HEK293 (cell line): ENCODE measurements around the gene PDLIM1.

Experiments used
- CTCF ChIA-PET: fragments of 350-600 bp; formaldehyde crosslinking; extraction: SDS; loops from one replicate; lab custom pipeline; 2021; ENCODE audit warnings: antibody characterized with exemption; lab: Yijun Ruan, JAX
- POLR2A ChIA-PET: fragments of 300-600 bp; formaldehyde crosslinking; extraction: SDS; loops from one replicate; lab custom pipeline; 2020; ENCODE audit warnings: antibody characterized with exemption, inconsistent platforms; lab: Yijun Ruan, JAX
- H3K27ac ChIP-seq: fragments of 200-500 bp; sonication (Bioruptor generic); 2 replicates; pipeline ENCODE4 v1.5.1; 2014; ENCODE audit warnings: low read depth, low read length, control low read depth, inconsistent platforms; ENCODE audit errors: extremely low read depth
- H3K36me3 ChIP-seq, 2 experiments: fragments of 200-500 bp in 1 of 2; sonication (Bioruptor generic) in 1 of 2; 1 replicate in 1 of 2; 2 replicates in 1 of 2; pipeline ENCODE4 v1.5.1; 2014 to 2017; ENCODE audit warnings: inconsistent platforms in 2 of 2, low read length in 2 of 2; ENCODE audit not compliant: control insufficient read depth in 2 of 2, insufficient read depth in 1 of 2
- H3K4me1 ChIP-seq: fragments of 200-500 bp; sonication (Bioruptor generic); 2 replicates; pipeline ENCODE4 v1.5.1; 2014; ENCODE audit warnings: mild to moderate bottlenecking, low read length, inconsistent platforms; ENCODE audit not compliant: control insufficient read depth, insufficient read depth
- H3K4me3 ChIP-seq: 2 replicates; pipeline ENCODE4 v1.5.1; 2011; ENCODE audit warnings: low read depth, mild to moderate bottlenecking, control low read depth, low read length, moderate library complexity
- H3K9me3 ChIP-seq: fragments of 200-500 bp; sonication (Bioruptor generic); 2 replicates; pipeline ENCODE4 v1.5.1; 2014; ENCODE audit warnings: low read depth, low read length, inconsistent platforms; ENCODE audit not compliant: control insufficient read depth, insufficient read depth
- EGR2 ChIP-seq: fragments of 450-650 bp; formaldehyde crosslinking; IDR thresholded peaks from 2 replicates; pipeline ENCODE4 v1.5.1; 2016; ENCODE audit warnings: low read depth, missing biosample characterization, missing genetic modification characterization
- KLF16 ChIP-seq: fragments of 450-650 bp; formaldehyde crosslinking; IDR thresholded peaks from 2 replicates; pipeline ENCODE4 v1.5.1; 2017; ENCODE audit warnings: missing biosample characterization, missing genetic modification characterization
- SCRT2 ChIP-seq: fragments of 450-650 bp; formaldehyde crosslinking; IDR thresholded peaks from 2 replicates; pipeline ENCODE4 v1.5.1; 2016; ENCODE audit warnings: missing biosample characterization, missing genetic modification characterization
- ZBTB21 ChIP-seq: fragments of 450-650 bp; formaldehyde crosslinking; IDR thresholded peaks from 2 replicates; pipeline ENCODE4 v1.5.1; 2017; ENCODE audit warnings: missing biosample characterization, missing genetic modification characterization
- ZNF146 ChIP-seq: fragments of 450-650 bp; formaldehyde crosslinking; IDR thresholded peaks from 2 replicates; pipeline ENCODE4 v1.5.1; 2016; ENCODE audit warnings: missing biosample characterization, missing genetic modification characterization
- ZNF2 ChIP-seq: fragments of 450-650 bp; formaldehyde crosslinking; IDR thresholded peaks from 2 replicates; pipeline ENCODE4 v1.5.1; 2016; ENCODE audit warnings: missing biosample characterization, missing genetic modification characterization
- ZNF223 ChIP-seq: fragments of 450-650 bp; formaldehyde crosslinking; IDR thresholded peaks from 2 replicates; pipeline ENCODE4 v1.5.1; 2016; ENCODE audit warnings: missing biosample characterization, missing genetic modification characterization
- ZNF324 ChIP-seq: fragments of 450-650 bp; formaldehyde crosslinking; IDR thresholded peaks from 2 replicates; pipeline ENCODE4 v1.5.1; 2016; ENCODE audit warnings: missing biosample characterization, missing genetic modification characterization
- ZNF37A ChIP-seq: fragments of 450-650 bp; IDR thresholded peaks from 2 replicates; pipeline ENCODE4 v1.5.1; 2018; ENCODE audit warnings: missing biosample characterization, missing genetic modification characterization
- ZNF629 ChIP-seq: fragments of 450-650 bp; formaldehyde crosslinking; IDR thresholded peaks from 2 replicates; pipeline ENCODE4 v1.5.1; 2017; ENCODE audit warnings: missing biosample characterization, missing genetic modification characterization
- ZNF654 ChIP-seq: fragments of 450-650 bp; formaldehyde crosslinking; IDR thresholded peaks from 2 replicates; pipeline ENCODE4 v1.5.1; 2016; ENCODE audit warnings: low read depth, missing biosample characterization, missing genetic modification characterization
- TF ChIP-seq, protein P1 (sequence below): fragments of 450-650 bp; formaldehyde crosslinking; IDR thresholded peaks from 2 replicates; pipeline ENCODE4 v1.5.1; 2017; ENCODE audit warnings: missing biosample characterization, missing genetic modification characterization
- TF ChIP-seq, protein P2 (sequence below): fragments of 450-650 bp; formaldehyde crosslinking; IDR thresholded peaks from 2 replicates; pipeline ENCODE4 v1.5.1; 2016; ENCODE audit warnings: missing biosample characterization, missing genetic modification characterization
- TF ChIP-seq, protein P3 (sequence below): fragments of 450-650 bp; formaldehyde crosslinking; conservative IDR thresholded peaks from 2 replicates; pipeline ENCODE4 v1.5.1; 2016; ENCODE audit warnings: low read depth, missing biosample characterization, missing genetic modification characterization
- TF ChIP-seq, protein P4 (sequence below): IDR thresholded peaks from 2 replicates; pipeline ENCODE4 v1.6.1; 2011; ENCODE audit warnings: mild to moderate bottlenecking, low read depth, low read length, borderline replicate concordance
- TF ChIP-seq, protein P5 (sequence below): fragments of 450-650 bp; formaldehyde crosslinking; IDR thresholded peaks from 2 replicates; pipeline ENCODE4 v1.5.1; 2017; ENCODE audit warnings: missing biosample characterization, missing genetic modification characterization

Gene PDLIM1

DNA sequence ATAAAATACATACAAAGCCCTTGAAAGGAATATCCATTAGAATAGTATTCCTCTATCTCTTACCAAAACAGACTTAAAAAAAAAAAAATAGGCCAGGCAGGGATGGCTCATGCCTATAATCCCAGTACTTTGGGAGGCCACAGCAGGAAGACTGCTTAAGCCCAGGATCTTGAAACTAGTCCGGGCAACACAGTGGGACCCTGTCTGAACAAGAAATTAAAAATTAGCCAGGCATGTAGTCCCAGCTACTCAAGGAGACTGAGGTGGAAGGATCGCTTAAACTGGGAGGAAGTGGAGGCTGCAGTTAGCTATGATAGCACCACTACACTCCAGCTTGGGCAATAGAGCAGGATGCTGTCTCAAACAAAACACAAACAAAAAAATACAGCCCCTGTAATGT is 9.6 kb downstream of the PDLIM1 start (continued):
- TF ChIP-seq, protein P1, sequence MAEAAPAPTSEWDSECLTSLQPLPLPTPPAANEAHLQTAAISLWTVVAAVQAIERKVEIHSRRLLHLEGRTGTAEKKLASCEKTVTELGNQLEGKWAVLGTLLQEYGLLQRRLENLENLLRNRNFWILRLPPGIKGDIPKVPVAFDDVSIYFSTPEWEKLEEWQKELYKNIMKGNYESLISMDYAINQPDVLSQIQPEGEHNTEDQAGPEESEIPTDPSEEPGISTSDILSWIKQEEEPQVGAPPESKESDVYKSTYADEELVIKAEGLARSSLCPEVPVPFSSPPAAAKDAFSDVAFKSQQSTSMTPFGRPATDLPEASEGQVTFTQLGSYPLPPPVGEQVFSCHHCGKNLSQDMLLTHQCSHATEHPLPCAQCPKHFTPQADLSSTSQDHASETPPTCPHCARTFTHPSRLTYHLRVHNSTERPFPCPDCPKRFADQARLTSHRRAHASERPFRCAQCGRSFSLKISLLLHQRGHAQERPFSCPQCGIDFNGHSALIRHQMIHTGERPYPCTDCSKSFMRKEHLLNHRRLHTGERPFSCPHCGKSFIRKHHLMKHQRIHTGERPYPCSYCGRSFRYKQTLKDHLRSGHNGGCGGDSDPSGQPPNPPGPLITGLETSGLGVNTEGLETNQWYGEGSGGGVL (tag by site-specific recombination) = no peak
- TF ChIP-seq ZNF2 (tag by site-specific recombination) (no peak), ZNF629 (tag by site-specific recombination) (no peak), ZNF324 (tag by site-specific recombination) (no peak), ZNF37A (no peak), ZNF146 (no peak)
- TF ChIP-seq, protein P2, sequence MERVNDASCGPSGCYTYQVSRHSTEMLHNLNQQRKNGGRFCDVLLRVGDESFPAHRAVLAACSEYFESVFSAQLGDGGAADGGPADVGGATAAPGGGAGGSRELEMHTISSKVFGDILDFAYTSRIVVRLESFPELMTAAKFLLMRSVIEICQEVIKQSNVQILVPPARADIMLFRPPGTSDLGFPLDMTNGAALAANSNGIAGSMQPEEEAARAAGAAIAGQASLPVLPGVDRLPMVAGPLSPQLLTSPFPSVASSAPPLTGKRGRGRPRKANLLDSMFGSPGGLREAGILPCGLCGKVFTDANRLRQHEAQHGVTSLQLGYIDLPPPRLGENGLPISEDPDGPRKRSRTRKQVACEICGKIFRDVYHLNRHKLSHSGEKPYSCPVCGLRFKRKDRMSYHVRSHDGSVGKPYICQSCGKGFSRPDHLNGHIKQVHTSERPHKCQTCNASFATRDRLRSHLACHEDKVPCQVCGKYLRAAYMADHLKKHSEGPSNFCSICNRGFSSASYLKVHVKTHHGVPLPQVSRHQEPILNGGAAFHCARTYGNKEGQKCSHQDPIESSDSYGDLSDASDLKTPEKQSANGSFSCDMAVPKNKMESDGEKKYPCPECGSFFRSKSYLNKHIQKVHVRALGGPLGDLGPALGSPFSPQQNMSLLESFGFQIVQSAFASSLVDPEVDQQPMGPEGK (tag by site-specific recombination) = no peak

DNA sequence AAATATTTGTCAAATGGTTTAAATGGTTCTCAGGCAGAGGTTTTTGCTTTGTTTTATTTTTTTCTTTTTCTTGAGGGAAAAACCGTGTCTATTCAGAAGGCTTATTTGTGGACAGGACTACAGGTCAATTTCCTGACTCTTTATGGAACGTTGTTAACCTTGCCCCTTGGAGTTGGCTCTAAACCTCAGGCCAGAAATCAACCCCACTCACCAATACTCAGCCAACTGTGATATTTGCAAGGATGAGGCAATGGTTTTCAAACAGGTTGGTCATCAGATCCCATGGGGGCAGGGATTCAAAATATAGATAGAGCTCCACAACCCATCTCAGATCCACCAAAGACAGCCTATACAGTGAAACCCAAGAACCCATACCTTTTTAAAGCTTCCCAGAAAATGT is 10.2 kb downstream of the PDLIM1 start:
- H3K4me1 ChIP-seq = peaks cover 4% of the 10 kb centered on the region; the same call in 1 of the 2 replicates
- no peak overlapping the region for H3K27ac ChIP-seq

DNA sequence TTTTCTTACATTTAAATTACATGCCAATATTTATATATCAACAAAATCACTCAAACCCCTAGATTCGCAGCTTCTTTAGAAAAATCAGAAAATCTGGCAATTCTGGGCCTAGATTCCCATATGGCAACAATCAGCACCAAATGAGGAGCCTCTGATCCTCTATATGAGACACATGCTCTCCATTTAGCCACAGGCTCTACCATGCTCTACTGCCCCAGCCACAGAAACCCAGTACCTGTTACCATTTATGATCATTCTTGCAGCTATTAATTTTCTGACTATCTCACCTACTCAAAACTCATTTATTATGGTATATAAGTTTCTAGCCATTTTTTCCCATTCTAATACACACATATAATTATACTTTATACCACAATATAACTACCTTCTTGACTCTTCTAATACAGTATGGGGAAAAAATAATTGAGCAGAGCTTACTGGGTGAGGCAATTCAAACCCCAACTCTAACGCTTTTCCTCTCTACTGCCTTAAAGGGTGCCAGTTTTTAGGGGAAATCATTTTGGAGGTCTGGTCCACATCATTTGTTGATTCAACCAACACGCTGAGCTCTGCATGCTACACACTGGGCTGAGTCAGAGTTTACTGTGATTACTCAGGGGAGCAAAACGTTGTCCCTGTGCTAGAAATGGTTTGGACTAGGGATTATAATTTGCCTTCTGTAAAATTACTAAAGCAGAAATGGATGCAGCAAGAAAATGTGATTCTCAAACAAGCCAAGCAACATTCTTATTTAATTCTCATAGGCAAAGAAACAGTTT is 11.6 kb downstream of the PDLIM1 start:
- ChIA-PET CTCF (interaction anchor here (0.6 to 2.9 kb wide), 3 partner anchors 9 to 36 kb away, joined by 3 to 9 read pairs (median 8); no protein-coding TSS in a partner anchor), POLR2A (no interaction called here)
- H3K9me3 ChIP-seq = no peaks in the 10 kb centered on the region
- H3K4me3 ChIP-seq = no peak overlapping the region
- peaks cover 4% of the 10 kb centered on the region; the same call in 1 of the 2 replicates for H3K4me1 ChIP-seq
- no peak overlapping the region for H3K27ac ChIP-seq
- H3K36me3 ChIP-seq = no peaks in the 10 kb centered on the region
- TF ChIP-seq ZNF654 (tag by site-specific recombination) = no peak
- TF ChIP-seq, protein P3, sequence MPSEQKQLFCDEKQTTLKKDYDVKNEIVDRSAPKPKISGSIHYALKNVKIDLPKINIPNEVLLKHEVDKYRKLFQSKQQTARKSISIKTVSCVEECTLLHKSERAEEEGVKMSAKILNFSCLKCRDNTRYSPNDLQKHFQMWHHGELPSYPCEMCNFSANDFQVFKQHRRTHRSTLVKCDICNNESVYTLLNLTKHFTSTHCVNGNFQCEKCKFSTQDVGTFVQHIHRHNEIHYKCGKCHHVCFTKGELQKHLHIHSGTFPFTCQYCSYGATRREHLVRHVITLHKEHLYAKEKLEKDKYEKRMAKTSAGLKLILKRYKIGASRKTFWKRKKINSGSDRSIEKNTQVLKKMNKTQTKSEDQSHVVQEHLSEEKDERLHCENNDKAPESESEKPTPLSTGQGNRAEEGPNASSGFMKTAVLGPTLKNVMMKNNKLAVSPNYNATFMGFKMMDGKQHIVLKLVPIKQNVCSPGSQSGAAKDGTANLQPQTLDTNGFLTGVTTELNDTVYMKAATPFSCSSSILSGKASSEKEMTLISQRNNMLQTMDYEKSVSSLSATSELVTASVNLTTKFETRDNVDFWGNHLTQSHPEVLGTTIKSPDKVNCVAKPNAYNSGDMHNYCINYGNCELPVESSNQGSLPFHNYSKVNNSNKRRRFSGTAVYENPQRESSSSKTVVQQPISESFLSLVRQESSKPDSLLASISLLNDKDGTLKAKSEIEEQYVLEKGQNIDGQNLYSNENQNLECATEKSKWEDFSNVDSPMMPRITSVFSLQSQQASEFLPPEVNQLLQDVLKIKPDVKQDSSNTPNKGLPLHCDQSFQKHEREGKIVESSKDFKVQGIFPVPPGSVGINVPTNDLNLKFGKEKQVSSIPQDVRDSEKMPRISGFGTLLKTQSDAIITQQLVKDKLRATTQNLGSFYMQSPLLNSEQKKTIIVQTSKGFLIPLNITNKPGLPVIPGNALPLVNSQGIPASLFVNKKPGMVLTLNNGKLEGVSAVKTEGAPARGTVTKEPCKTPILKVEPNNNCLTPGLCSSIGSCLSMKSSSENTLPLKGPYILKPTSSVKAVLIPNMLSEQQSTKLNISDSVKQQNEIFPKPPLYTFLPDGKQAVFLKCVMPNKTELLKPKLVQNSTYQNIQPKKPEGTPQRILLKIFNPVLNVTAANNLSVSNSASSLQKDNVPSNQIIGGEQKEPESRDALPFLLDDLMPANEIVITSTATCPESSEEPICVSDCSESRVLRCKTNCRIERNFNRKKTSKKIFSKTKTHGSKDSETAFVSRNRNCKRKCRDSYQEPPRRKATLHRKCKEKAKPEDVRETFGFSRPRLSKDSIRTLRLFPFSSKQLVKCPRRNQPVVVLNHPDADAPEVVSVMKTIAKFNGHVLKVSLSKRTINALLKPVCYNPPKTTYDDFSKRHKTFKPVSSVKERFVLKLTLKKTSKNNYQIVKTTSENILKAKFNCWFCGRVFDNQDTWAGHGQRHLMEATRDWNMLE = no peak
- TF ChIP-seq ZBTB21 = no peak
- TF ChIP-seq, protein P4, sequence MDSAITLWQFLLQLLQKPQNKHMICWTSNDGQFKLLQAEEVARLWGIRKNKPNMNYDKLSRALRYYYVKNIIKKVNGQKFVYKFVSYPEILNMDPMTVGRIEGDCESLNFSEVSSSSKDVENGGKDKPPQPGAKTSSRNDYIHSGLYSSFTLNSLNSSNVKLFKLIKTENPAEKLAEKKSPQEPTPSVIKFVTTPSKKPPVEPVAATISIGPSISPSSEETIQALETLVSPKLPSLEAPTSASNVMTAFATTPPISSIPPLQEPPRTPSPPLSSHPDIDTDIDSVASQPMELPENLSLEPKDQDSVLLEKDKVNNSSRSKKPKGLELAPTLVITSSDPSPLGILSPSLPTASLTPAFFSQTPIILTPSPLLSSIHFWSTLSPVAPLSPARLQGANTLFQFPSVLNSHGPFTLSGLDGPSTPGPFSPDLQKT = no peak
- TF ChIP-seq EGR2 = no peak
- no peak for TF ChIP-seq KLF16
- TF ChIP-seq, protein P5, sequence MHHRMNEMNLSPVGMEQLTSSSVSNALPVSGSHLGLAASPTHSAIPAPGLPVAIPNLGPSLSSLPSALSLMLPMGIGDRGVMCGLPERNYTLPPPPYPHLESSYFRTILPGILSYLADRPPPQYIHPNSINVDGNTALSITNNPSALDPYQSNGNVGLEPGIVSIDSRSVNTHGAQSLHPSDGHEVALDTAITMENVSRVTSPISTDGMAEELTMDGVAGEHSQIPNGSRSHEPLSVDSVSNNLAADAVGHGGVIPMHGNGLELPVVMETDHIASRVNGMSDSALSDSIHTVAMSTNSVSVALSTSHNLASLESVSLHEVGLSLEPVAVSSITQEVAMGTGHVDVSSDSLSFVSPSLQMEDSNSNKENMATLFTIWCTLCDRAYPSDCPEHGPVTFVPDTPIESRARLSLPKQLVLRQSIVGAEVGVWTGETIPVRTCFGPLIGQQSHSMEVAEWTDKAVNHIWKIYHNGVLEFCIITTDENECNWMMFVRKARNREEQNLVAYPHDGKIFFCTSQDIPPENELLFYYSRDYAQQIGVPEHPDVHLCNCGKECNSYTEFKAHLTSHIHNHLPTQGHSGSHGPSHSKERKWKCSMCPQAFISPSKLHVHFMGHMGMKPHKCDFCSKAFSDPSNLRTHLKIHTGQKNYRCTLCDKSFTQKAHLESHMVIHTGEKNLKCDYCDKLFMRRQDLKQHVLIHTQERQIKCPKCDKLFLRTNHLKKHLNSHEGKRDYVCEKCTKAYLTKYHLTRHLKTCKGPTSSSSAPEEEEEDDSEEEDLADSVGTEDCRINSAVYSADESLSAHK (tag by site-specific recombination) = no peak

More for the DNA sequence above, 10.2 kb downstream of the PDLIM1 start:
- TF ChIP-seq ZNF223 (tag by site-specific recombination) (no peak), SCRT2 (peak; percentile 74)
- TF ChIP-seq, all 188 proteins: peak for 1
- Histone ChIP-seq H3K36me3 (no peaks in the 10 kb centered on the region), H3K9me3 (no peaks in the 10 kb centered on the region), H3K4me3 (no peak overlapping the region)
- CTCF ChIA-PET = interaction anchor here (0.6 to 2.5 kb wide), 4 partner anchors 9 to 147 kb away, joined by 3 to 9 read pairs (median 4); no protein-coding TSS in a partner anchor
- POLR2A ChIA-PET = no interaction called here
